ENCODE results near the gene NACC1. TPM values are rescaled to one million over a fixed set of nuclear protein-coding genes. Genes with fewer than 3 reads are reported as not detected.
"Not testable (repeated sequence)": the region's sequence is repeated elsewhere in the genome, so short reads cannot be mapped to it uniquely, and the experiment has no call there.

NACC1 gene
- total RNA-seq, 1 experiment from 2014 or later, result 133 TPM

DNA sequence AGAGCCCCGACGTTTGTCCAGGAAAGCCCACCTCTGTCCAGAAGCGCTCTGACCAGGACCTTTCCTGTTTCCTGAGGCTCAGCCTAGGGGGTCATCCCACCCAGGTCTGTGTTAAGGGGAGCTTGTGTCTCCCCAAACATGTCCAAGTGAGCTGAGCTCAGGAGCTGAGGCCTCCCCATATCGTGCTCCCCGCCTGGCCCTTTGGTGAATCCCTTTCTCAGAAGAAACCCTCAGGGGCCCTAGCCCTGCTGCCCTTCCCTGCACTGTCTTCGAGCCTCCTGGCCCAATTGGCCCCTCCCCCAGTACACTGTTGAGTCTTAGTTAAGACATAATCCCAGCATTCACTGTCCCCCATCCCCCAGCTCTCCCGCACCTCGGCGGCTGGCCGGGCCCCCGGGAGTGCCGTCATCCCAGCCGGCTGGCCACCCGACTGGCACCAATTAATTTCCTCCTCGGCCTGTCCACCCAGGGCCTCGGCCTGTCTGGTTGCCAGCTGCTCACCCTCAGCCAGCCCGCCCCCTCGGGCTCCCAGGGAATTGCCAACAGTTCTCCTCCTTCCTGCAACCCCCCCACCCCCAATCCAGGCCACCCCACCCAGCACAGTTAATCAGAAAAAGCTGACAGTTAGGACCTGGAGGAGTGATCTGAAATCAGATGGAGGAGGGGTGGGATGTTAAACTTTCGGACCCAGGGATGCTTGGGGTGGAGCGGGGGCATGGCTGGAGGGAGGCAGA, 45.7 kb downstream of the NACC1 start:
- DNase-seq (ENCODE audit: low spot score), result peak; percentile 75

GRCh38 chr19:13164343-13165161, 46.5 kb downstream of the NACC1 start:
- DNase-seq (ENCODE audit: low spot score), result peak; percentile 78

- DNase-seq (ENCODE audit: low spot score), result no peak
These were observed 47.3 kb downstream of the NACC1 start for GRCh38 chr19:13165162-13165997.

GRCh38 chr19:13166151-13166550, 48.1 kb downstream of the NACC1 start:
- DNase-seq (ENCODE audit: low spot score), result not testable (repeated sequence)

- DNase-seq (ENCODE audit: low spot score), result peak; percentile 83
These were observed 51.7 kb downstream of the NACC1 start for GRCh38 chr19:13169769-13170168.

GRCh38 chr19:13171146-13171545, 53.1 kb downstream of the NACC1 start:
- DNase-seq (ENCODE audit: low spot score), result no peak

DNA sequence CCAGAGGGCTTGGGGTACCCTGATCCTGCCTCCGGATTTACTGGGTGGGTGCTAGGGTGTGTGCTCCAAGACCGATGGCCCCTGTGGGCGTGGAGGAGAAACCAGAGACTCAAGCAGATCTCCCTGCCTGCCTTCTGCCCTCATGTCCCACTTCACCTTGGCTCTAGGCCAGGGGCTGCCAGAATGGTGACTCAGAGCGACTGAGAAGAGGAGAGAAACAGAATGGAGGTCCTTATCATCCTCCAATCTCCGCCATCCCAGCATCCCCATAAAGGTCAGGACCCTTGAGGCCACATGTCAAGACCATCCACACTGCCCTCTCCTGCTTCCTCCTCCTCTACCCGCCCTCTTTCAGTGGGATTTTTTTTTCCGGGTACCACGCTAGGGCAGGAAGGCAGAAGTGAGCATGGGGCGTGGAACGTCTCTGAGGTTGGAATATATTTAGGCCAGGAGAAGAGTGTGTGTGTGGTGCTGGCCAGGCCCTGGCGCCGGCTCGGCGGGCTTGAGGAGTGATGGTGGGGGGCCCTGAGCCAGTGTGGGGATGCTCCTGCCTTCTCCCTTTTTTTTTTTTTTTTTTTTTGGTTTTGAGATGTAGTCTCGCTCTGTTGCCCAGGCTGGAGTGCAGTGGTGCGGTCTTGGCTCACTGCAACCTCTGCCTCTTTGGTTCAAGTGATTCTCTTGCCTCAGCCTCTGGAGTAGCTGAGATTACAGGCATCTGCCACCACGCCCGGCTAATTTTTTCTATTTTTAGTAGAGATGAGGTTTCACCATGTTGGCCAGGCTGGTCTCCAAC, 54.5 kb downstream of the NACC1 start:
- peak; percentile 83 for DNase-seq (ENCODE audit: low spot score)

- DNase-seq (ENCODE audit: low spot score), result no peak
These were observed 55.2 kb downstream of the NACC1 start for GRCh38 chr19:13173139-13173737.

- no peak for DNase-seq (ENCODE audit: low spot score)
These were observed 58.3 kb downstream of the NACC1 start for GRCh38 chr19:13176345-13176744.

GRCh38 chr19:13177584-13177983, 59.5 kb downstream of the NACC1 start:
- DNase-seq (ENCODE audit: low spot score), result not testable (repeated sequence)

GRCh38 chr19:13178291-13178690, 60.2 kb downstream of the NACC1 start:
- not testable (repeated sequence) for DNase-seq (ENCODE audit: low spot score)

GRCh38 chr19:13181747-13182388, 63.8 kb downstream of the NACC1 start:
- no peak for DNase-seq (ENCODE audit: low spot score)

- DNase-seq (ENCODE audit: low spot score), result not testable (repeated sequence)
These were observed 66.9 kb downstream of the NACC1 start for GRCh38 chr19:13184926-13185325.

GRCh38 chr19:13185763-13186657, 67.9 kb downstream of the NACC1 start:
- DNase-seq (ENCODE audit: low spot score), result not testable (repeated sequence)

- not testable (repeated sequence) for DNase-seq (ENCODE audit: low spot score)
These were observed 68.6 kb downstream of the NACC1 start for GRCh38 chr19:13186688-13187087.

GRCh38 chr19:13187419-13187818, 69.4 kb downstream of the NACC1 start:
- no peak for DNase-seq (ENCODE audit: low spot score)

GRCh38 chr19:13189600-13189999, 71.5 kb downstream of the NACC1 start:
- DNase-seq (ENCODE audit: low spot score), result no peak

Data from HT-29 (cell line).